Measurements from ENCODE around the gene DOLPP1. TPM values are rescaled to one million over a fixed set of nuclear protein-coding genes. Genes with fewer than 3 reads are reported as not detected.
A peak's percentile ranks its signal among the peaks of the same experiment; 100 is the strongest.
"Not testable (repeated sequence)": the region's sequence is repeated elsewhere in the genome, so short reads cannot be mapped to it uniquely, and the experiment has no call there.

DOLPP1 gene
- total and polyA plus RNA-seq, 3 donors from 2014 or later, result 14.0 to 17.9 (median 14.4) TPM

DNA sequence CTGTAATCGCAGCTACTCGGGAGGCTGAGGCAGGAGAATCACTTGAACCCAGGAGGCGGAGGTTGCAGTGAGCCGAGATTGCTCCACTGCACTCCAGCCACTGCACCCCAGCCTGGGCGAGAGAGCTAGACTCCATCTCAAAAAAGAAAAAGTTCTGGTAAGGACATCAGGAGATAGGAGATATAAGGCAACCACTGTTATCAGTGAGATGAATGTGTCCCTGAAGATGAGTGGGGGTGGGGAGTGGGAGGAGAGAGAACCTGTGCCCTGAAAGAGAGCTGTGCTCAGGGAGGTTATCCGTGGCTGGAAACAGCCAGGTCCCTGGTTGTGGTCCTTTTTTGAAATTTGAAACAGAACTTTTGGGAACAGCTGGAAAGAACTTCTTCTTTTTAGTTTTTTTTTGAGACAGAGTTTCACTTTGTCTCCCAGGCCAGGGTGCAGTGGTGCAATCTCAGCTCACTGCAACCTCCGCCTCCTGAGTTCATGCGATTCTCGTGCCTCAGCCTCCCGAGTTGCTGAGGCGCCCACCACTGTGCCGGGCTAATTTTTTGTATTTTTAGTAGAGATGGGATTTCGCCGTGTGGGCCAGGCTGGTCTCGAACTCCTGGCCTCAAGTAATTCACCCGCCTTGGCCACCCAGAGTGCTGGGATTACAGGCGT lies 32.9 kb downstream of the DOLPP1 start:
- Histone ChIP-seq H3K4me1 (peaks cover 27% of the 10 kb centered on the region), H3K36me3 (ENCODE audit: low read depth, missing control alignments) (no peaks in the 10 kb centered on the region), H3K27ac (peak overlapping the region; percentile 14 to 33), H3K4me3 (no peak overlapping the region), H3K9me3 (no peaks in the 10 kb centered on the region), H3K27me3 (no peaks in the 10 kb centered on the region)
- 67 to 76% methylated on average over 17 of the region's 17 CpGs for WGBS, 2 donors
- no peak for TF ChIP-seq POLR2A (IDR thresholded peaks at IDR 0.05)
- TF ChIP-seq, protein P1, sequence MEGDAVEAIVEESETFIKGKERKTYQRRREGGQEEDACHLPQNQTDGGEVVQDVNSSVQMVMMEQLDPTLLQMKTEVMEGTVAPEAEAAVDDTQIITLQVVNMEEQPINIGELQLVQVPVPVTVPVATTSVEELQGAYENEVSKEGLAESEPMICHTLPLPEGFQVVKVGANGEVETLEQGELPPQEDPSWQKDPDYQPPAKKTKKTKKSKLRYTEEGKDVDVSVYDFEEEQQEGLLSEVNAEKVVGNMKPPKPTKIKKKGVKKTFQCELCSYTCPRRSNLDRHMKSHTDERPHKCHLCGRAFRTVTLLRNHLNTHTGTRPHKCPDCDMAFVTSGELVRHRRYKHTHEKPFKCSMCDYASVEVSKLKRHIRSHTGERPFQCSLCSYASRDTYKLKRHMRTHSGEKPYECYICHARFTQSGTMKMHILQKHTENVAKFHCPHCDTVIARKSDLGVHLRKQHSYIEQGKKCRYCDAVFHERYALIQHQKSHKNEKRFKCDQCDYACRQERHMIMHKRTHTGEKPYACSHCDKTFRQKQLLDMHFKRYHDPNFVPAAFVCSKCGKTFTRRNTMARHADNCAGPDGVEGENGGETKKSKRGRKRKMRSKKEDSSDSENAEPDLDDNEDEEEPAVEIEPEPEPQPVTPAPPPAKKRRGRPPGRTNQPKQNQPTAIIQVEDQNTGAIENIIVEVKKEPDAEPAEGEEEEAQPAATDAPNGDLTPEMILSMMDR (IDR thresholded peaks at IDR 0.05), result no peak
- peak; percentile 60 for DNase-seq
- intact Hi-C loops (cut with DNase I; ENCODE audit: low total_unique reads), result no loop called here

GRCh38 chr9:129118799-129119198 lies 37.9 kb downstream of the DOLPP1 start:
- no peaks in the 10 kb centered on the region for H3K9me3 ChIP-seq
- H3K27me3 ChIP-seq, result no peaks in the 10 kb centered on the region
- no peak overlapping the region for H3K4me3 ChIP-seq
- WGBS, 2 donors, result 74 to 76% methylated on average over 4 of the region's 4 CpGs
- peaks cover 8% of the 10 kb centered on the region for H3K4me1 ChIP-seq
- H3K27ac ChIP-seq, result no peak overlapping the region
- intact Hi-C loops (cut with DNase I; ENCODE audit: low total_unique reads), result no loop called here
- DNase-seq, result no peak
- H3K36me3 ChIP-seq (ENCODE audit: low read depth, missing control alignments), result no peaks in the 10 kb centered on the region
- TF ChIP-seq, protein P1 (IDR thresholded peaks at IDR 0.05), result no peak
- no peak for TF ChIP-seq POLR2A (IDR thresholded peaks at IDR 0.05)

DNA sequence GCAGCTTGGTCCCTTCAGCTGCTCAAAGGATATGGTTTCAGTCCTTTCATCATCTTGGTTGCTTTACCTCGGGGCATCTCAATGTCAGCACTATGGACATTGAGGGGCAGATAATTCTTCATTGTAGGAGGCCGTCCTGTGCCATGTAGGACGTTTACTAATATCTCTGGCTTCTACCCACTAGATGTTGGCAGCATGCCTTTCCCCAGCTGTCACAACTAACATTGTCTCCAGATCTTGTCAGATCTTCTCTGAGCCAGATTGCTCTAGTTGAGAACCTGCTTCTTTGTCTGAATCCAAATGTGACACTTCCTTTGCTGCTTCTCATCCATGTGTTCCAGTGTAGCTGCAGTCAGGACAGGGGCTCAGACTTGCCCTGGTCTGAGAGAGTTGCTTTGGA lies 40.6 kb downstream of the DOLPP1 start:
- DNase-seq, result no peak
- H3K27me3 ChIP-seq, result no peaks in the 10 kb centered on the region
- no peak overlapping the region for H3K27ac ChIP-seq
- TF ChIP-seq, protein P1 (IDR thresholded peaks at IDR 0.05), result no peak
- TF ChIP-seq POLR2A (IDR thresholded peaks at IDR 0.05), result no peak
- H3K36me3 ChIP-seq (ENCODE audit: low read depth, missing control alignments), result no peaks in the 10 kb centered on the region
- H3K4me3 ChIP-seq, result no peak overlapping the region
- WGBS, 2 donors, result 55 to 61% methylated on average over 3 of the region's 3 CpGs
- H3K4me1 ChIP-seq, result no peaks in the 10 kb centered on the region
- intact Hi-C loops (cut with DNase I; ENCODE audit: low total_unique reads), result no loop called here
- no peaks in the 10 kb centered on the region for H3K9me3 ChIP-seq

DNA sequence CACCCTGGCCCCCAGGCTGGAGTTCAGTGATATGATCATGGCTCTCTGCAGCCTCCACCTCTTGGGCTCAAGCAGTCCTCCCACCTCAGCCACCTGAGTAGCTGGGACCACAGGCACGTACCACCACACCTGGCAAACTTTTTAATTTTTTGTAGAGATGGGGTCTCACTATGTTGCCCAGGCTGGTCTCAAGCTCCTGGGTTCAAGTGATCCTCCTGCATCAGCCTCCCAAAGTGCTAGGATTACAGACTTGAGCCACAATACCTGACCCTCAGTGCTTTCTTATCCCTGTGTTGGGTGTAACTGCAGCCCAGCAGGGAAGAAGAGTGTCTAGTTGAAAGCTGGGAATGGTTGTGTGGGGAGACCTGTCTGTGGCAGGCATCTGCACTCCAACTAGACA lies 41.2 kb downstream of the DOLPP1 start:
- Histone ChIP-seq H3K4me1 (no peaks in the 10 kb centered on the region), H3K36me3 (ENCODE audit: low read depth, missing control alignments) (no peaks in the 10 kb centered on the region), H3K27ac (no peak overlapping the region), H3K27me3 (no peaks in the 10 kb centered on the region), H3K9me3 (no peaks in the 10 kb centered on the region), H3K4me3 (no peak overlapping the region)
- 89 to 93% methylated on average over 1 of the region's 1 CpG for WGBS, 2 donors
- no peak for TF ChIP-seq POLR2A (IDR thresholded peaks at IDR 0.05)
- TF ChIP-seq, protein P1 (IDR thresholded peaks at IDR 0.05), result no peak
- intact Hi-C loops (cut with DNase I; ENCODE audit: low total_unique reads), result no loop called here
- DNase-seq, result no peak

GRCh38 chr9:129122976-129123375 lies 42.1 kb downstream of the DOLPP1 start:
- DNase-seq; H3K4me3 ChIP-seq; H3K27me3 ChIP-seq; H3K4me1 ChIP-seq; H3K36me3 ChIP-seq (ENCODE audit: low read depth, missing control alignments); H3K27ac ChIP-seq; H3K9me3 ChIP-seq; intact Hi-C loops (cut with DNase I; ENCODE audit: low total_unique reads): not testable (repeated sequence)
- 93 to 94% methylated on average over 15 of the region's 15 CpGs for WGBS, 2 donors

All from testis (tissue), 3 donors.